H1 (cell line): ENCODE measurements around the gene TMC3. TPM values are rescaled to one million over a fixed set of nuclear protein-coding genes. Genes with fewer than 3 reads are reported as not detected.
"Not testable (repeated sequence)": the region's sequence is repeated elsewhere in the genome, so short reads cannot be mapped to it uniquely, and the experiment has no call there.

Source experiments
- CTCF ChIA-PET: fragments of 300-600 bp; sonication (Branson Sonifier 250); formaldehyde crosslinking; loops from one replicate; lab custom pipeline; 2021; ENCODE audit not compliant: partially characterized antibody; lab: Charles Lee
- POLR2A ChIA-PET: fragments of 300-600 bp; sonication (Branson Sonifier 250); formaldehyde crosslinking; loops from one replicate; lab custom pipeline; 2021; ENCODE audit warnings: inconsistent platforms; ENCODE audit not compliant: partially characterized antibody; lab: Charles Lee
- DNase-seq, 2 experiments: peaks; one replicate each; pipeline versions ENCODE4 v3.0.0 to v3.0.0-alpha.2; 2010 to 2022; ENCODE audit warnings: low spot score in 2 of 2, low read depth in 1 of 2, mixed read lengths in 1 of 2
- FAIRE-seq: peaks from 2 replicates; lab custom pipeline; 2011; peaks lifted over from hg19 to GRCh38; lab: Jason Lieb, UNC
- H2AFZ ChIP-seq: 2 replicates; pipeline ENCODE4 v1.8.1; 2012; ENCODE audit warnings: low read length, inconsistent platforms
- H2AK5ac ChIP-seq: 2 replicates; pipeline ENCODE4 v1.6.1; 2013; ENCODE audit warnings: low read depth, low read length
- H2BK120ac ChIP-seq: replicated peaks from 2 replicates; pipeline ENCODE3; 2013; ENCODE audit warnings: low read depth, low read length, inconsistent platforms
- H2BK12ac ChIP-seq: 2 replicates; pipeline ENCODE4 v1.6.1; 2013; ENCODE audit warnings: low read depth, low read length
- H2BK15ac ChIP-seq: 2 replicates; pipeline ENCODE4 v1.6.1; 2013; ENCODE audit warnings: low read length
- H2BK20ac ChIP-seq: 2 replicates; pipeline ENCODE4 v1.6.1; 2013; ENCODE audit warnings: low read length
- H2BK5ac ChIP-seq: 2 replicates; pipeline ENCODE4 v1.6.1; 2013; ENCODE audit warnings: low read depth, low read length
- H3K14ac ChIP-seq: 2 replicates; pipeline ENCODE4 v1.6.1; 2013; ENCODE audit warnings: inconsistent platforms; ENCODE audit not compliant: insufficient read length
- H3K18ac ChIP-seq: 2 replicates; pipeline ENCODE4 v1.6.1; 2013; ENCODE audit warnings: low read length; ENCODE audit errors: extremely low read depth
- H3K23ac ChIP-seq: 2 replicates; pipeline ENCODE4 v1.6.1; 2013; ENCODE audit warnings: inconsistent platforms; ENCODE audit not compliant: insufficient read length
- H3K23me2 ChIP-seq: 2 replicates; pipeline ENCODE4 v1.6.1; 2013; ENCODE audit warnings: low read depth, low read length
- H3K27ac ChIP-seq: 2 replicates; pipeline ENCODE4 v1.6.1; 2011; ENCODE audit warnings: low read depth, low read length, inconsistent platforms
- H3K27me3 ChIP-seq, 4 experiments: replicated peaks in 1 of 4; 1 replicate in 1 of 4; 2 replicates in 3 of 4; pipeline versions ENCODE4 v1.6.1 to v1.8.1; 2011 to 2013; ENCODE audit warnings: low read length in 3 of 4, mild to moderate bottlenecking in 3 of 4, inconsistent platforms in 2 of 4, mixed read lengths in 2 of 4, moderate library complexity in 1 of 4; ENCODE audit not compliant: control insufficient read depth in 3 of 4, insufficient read depth in 3 of 4; ENCODE audit errors: extremely low read depth in 1 of 4
- H3K36me3 ChIP-seq, 4 experiments: 2 replicates each; pipeline versions ENCODE4 v1.6.1 to v1.8.1; 2011 to 2013; ENCODE audit warnings: mild to moderate bottlenecking in 4 of 4, low read length in 3 of 4, moderate library complexity in 2 of 4, control low read depth in 1 of 4, inconsistent platforms in 1 of 4; ENCODE audit not compliant: insufficient read depth in 4 of 4, control insufficient read depth in 2 of 4
- H3K4ac ChIP-seq: replicated peaks from 2 replicates; pipeline ENCODE3; 2013; ENCODE audit warnings: low read length, low read depth, mixed read lengths, inconsistent platforms; ENCODE audit not compliant: insufficient read length
- H3K4me1 ChIP-seq, 4 experiments: replicated peaks in 1 of 4; 1 replicate in 1 of 4; 2 replicates in 3 of 4; pipeline versions ENCODE4 v1.6.1 to v1.8.1; 2011 to 2013; ENCODE audit warnings: low read length in 3 of 4, inconsistent platforms in 2 of 4, mixed read lengths in 1 of 4; ENCODE audit not compliant: insufficient read depth in 4 of 4, control insufficient read depth in 3 of 4
- H3K4me2 ChIP-seq, 2 experiments: 2 replicates each; pipeline versions ENCODE4 v1.6.1 to v1.8.1; 2011 to 2013; ENCODE audit warnings: low read depth in 2 of 2, low read length in 2 of 2, control low read depth in 1 of 2, inconsistent platforms in 1 of 2, mild to moderate bottlenecking in 1 of 2; ENCODE audit not compliant: insufficient read depth in 1 of 2
- H3K4me3 ChIP-seq, 4 experiments: fragments of 200-600, 300-600 bp in 1 of 4; sonication (generic), shearing (Covaris generic), sonication (Bioruptor Twin) in 1 of 4; 2 replicates each; pipeline versions ENCODE4 v1.5.1 to v1.8.1; 2011 to 2016; ENCODE audit warnings: low read length in 4 of 4, low read depth in 3 of 4, control low read depth in 2 of 4, inconsistent platforms in 2 of 4, mild to moderate bottlenecking in 2 of 4, mixed read lengths in 1 of 4, moderate library complexity in 1 of 4; ENCODE audit not compliant: insufficient read depth in 2 of 4; ENCODE audit errors: extremely low read depth in 1 of 4
- H3K56ac ChIP-seq: replicated peaks from 2 replicates; pipeline ENCODE3; 2013; ENCODE audit warnings: low read depth, mild to moderate bottlenecking, mixed read lengths, low read length, inconsistent platforms; ENCODE audit not compliant: insufficient read length
- H3K79me1 ChIP-seq: 2 replicates; pipeline ENCODE4 v1.6.1; 2013; ENCODE audit warnings: low read depth, low read length, control low read depth
- H3K79me2 ChIP-seq, 2 experiments: 2 replicates each; pipeline versions ENCODE4 v1.6.1 to v1.8.1; 2012 to 2013; ENCODE audit warnings: low read length in 2 of 2, mild to moderate bottlenecking in 2 of 2, inconsistent platforms in 1 of 2; ENCODE audit not compliant: insufficient read depth in 2 of 2, control insufficient read depth in 1 of 2
- H3K9ac ChIP-seq, 4 experiments: replicated peaks in 1 of 4; 1 replicate in 1 of 4; 2 replicates in 3 of 4; pipeline versions ENCODE4 v1.6.1 to v1.8.1; 2011 to 2013; ENCODE audit warnings: low read depth in 3 of 4, low read length in 3 of 4, control low read depth in 2 of 4, mild to moderate bottlenecking in 2 of 4, moderate library complexity in 2 of 4, inconsistent platforms in 1 of 4; ENCODE audit errors: extremely low read depth in 1 of 4
- H3K9me3 ChIP-seq, 2 experiments: 2 replicates each; pipeline versions ENCODE4 v1.6.1 to v1.8.1; 2012 to 2013; ENCODE audit warnings: mild to moderate bottlenecking in 2 of 2, moderate library complexity in 2 of 2, control low read depth in 1 of 2, inconsistent platforms in 1 of 2, low read depth in 1 of 2, low read length in 1 of 2, mixed read lengths in 1 of 2; ENCODE audit not compliant: insufficient read depth in 2 of 2
- H4K20me1 ChIP-seq, 2 experiments: replicated peaks in 1 of 2; 2 replicates each; pipeline versions ENCODE3 to v1.8.1; 2011 to 2013; ENCODE audit warnings: inconsistent platforms in 2 of 2, low read length in 2 of 2, mild to moderate bottlenecking in 1 of 2; ENCODE audit not compliant: insufficient read depth in 2 of 2, control insufficient read depth in 1 of 2
- H4K5ac ChIP-seq: 2 replicates; pipeline ENCODE4 v1.6.1; 2013; ENCODE audit warnings: low read length, low read depth, mixed read lengths, inconsistent platforms; ENCODE audit not compliant: insufficient read length
- H4K8ac ChIP-seq: 2 replicates; pipeline ENCODE4 v1.8.0; 2013; ENCODE audit warnings: mild to moderate bottlenecking, moderate library complexity, low read length, inconsistent platforms; ENCODE audit not compliant: insufficient read depth; ENCODE audit errors: extremely low read depth
- H4K91ac ChIP-seq: replicated peaks from 2 replicates; pipeline ENCODE3; 2013; ENCODE audit warnings: low read length, mixed read lengths, inconsistent platforms; ENCODE audit not compliant: insufficient read length
- WGBS, 2 experiments: shearing (Covaris generic) in 1 of 2; methylation state at CpG; one replicate each; pipeline versions ENCODE4 v1.1.6 to v1.1.7; 2013 to 2015; ENCODE audit warnings: low lambda C conversion rate in 2 of 2, mixed read lengths in 2 of 2, inconsistent platforms in 1 of 2, low coverage in 1 of 2, missing lambda C conversion rate in 1 of 2; ENCODE audit not compliant: insufficient replicate concordance in 2 of 2, insufficient coverage in 1 of 2, insufficient read length in 1 of 2; ENCODE audit errors: extremely low coverage in 1 of 2, missing lambda C conversion rate in 1 of 2; 5-methylcytosine and 5-hydroxymethylcytosine counted together
- polyA plus RNA-seq, 7 experiments: library from polyadenylated mRNA; depleted of rRNA in 3 of 7; stranded (reverse) in 5 of 7; unstranded in 2 of 7; fragments of >200 nt in 5 of 7; fragments of 200-250 nt in 2 of 7; gene quantifications; 1 replicate in 5 of 7; 2 replicates in 1 of 7; 4 replicates in 1 of 7; pipeline versions ENCODE4 v1.2.1 to v1.2.3, GENCODE V29; 2011 to 2013; ENCODE audit warnings: missing spikeins in 2 of 7, mixed read lengths in 2 of 7
- total RNA-seq: library from RNA; stranded (reverse); fragmentation: NEBNext Ultra II Directional; extraction: Animal tissue kit (Norgen Biotek cat#: 25700); gene quantifications from 2 replicates; pipeline ENCODE4 v1.2.1, GENCODE V29; 2021

TMC3 gene
- total and polyA plus RNA-seq, 2 of the 8 experiments (the other 6 are each of a cell fraction or from before 2014, with no cell fraction given) = not detected

DNA sequence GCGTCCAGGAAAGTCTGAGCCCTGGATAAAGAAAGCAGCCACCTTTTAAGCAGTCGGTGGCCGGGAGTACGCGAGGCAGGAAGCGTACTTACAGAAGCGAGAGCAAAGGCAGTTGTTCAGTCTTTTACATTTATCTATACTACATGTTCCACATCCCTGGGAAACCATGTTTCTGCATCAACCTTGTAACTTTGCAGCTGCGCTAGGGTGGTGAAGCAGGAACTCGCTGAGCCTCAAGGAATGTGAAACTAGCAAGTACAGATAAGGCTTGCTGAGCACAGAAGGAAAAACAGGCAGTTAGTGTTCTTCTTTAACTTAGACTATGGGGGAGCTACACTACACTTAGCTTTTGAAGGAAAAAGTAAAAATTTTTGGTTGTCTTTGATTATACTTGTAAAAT is 42.9 kb downstream of the TMC3 start:
- H3K23me2 ChIP-seq, H3K79me1 ChIP-seq, H3K23ac ChIP-seq, H3K4ac ChIP-seq, H3K27me3 ChIP-seq, H4K5ac ChIP-seq, H2BK5ac ChIP-seq, H3K14ac ChIP-seq, H2AFZ ChIP-seq, FAIRE-seq, H2BK20ac ChIP-seq, H2BK15ac ChIP-seq, H3K9me3 ChIP-seq, H3K27ac ChIP-seq, H3K4me3 ChIP-seq, POLR2A ChIA-PET, H3K9ac ChIP-seq, H4K91ac ChIP-seq, H2BK12ac ChIP-seq, H2BK120ac ChIP-seq, H4K8ac ChIP-seq, H3K4me2 ChIP-seq, H3K79me2 ChIP-seq, H2AK5ac ChIP-seq, H4K20me1 ChIP-seq, H3K4me1 ChIP-seq, DNase-seq, H3K18ac ChIP-seq, H3K36me3 ChIP-seq, H3K56ac ChIP-seq: not testable (repeated sequence)
- CTCF ChIA-PET = interaction anchor here (0.6 to 1.9 kb wide), 3 partner anchors 26 to 64 kb away, joined by 3 to 5 read pairs (median 3); no protein-coding TSS in a partner anchor
- WGBS, 2 experiments = 89% methylated on average over 9 of the region's 9 CpGs; no CpG with 5 or more reads in 1 of the 2 experiments
